ENCODE data around the gene AGBL4. TPM values are rescaled to one million over a fixed set of nuclear protein-coding genes. Genes with fewer than 3 reads are reported as not detected.

AGBL4 gene
- total and polyA plus RNA-seq, 11 donors = 0.40 to 1.4 (median 0.54) TPM; not detected in 3

- Histone ChIP-seq H3K27ac (no peak overlapping the region), H3K4me1 (no peaks in the 10 kb centered on the region), H3K36me3 (no peaks in the 10 kb centered on the region), H3K9me3 (no peaks in the 10 kb centered on the region), H3K4me3 (no peak overlapping the region), H3K27me3 (no peaks in the 10 kb centered on the region)
- 64 to 81% (median 71%) methylated on average over 2 of the region's 2 CpGs for WGBS, 4 donors
- intact Hi-C loops (cut with DNase I) = loop anchor here in 1 of 10 donors (10.0 kb wide), 1 partner anchor 1469 kb away; no protein-coding TSS in a partner anchor
- ATAC-seq (no peak), DNase-seq (no peak)
- TF ChIP-seq POLR2A (IDR thresholded peaks at IDR 0.05) (no peak), CTCF (IDR thresholded peaks at IDR 0.05) (no peak)
These were observed 1427.7 kb downstream of the AGBL4 start for GRCh38 chr1:48596046-48596445.

- intact Hi-C loops (cut with DNase I) = loop anchor here in 1 of 10 donors (10.0 kb wide), 1 partner anchor 1469 kb away; no protein-coding TSS in a partner anchor
- no peak for DNase-seq
These were observed 1428.1 kb downstream of the AGBL4 start for GRCh38 chr1:48595613-48596012.

GRCh38 chr1:48592330-48592729 is 1431.4 kb downstream of the AGBL4 start:
- H3K36me3 ChIP-seq = no peaks in the 10 kb centered on the region
- intact Hi-C loops (cut with DNase I) = loop anchor here in 1 of 10 donors (10.0 kb wide), 1 partner anchor 1472 kb away; no protein-coding TSS in a partner anchor
- DNase-seq (no peak), ATAC-seq (no peak)
- H3K4me3 ChIP-seq = no peak overlapping the region
- no peaks in the 10 kb centered on the region for H3K9me3 ChIP-seq
- H3K4me1 ChIP-seq = no peaks in the 10 kb centered on the region
- WGBS, 4 donors = 55 to 80% (median 64%) methylated on average over 1 of the region's 1 CpG
- TF ChIP-seq POLR2A (IDR thresholded peaks at IDR 0.05) (no peak), CTCF (IDR thresholded peaks at IDR 0.05) (no peak)
- no peaks in the 10 kb centered on the region for H3K27me3 ChIP-seq
- no peak overlapping the region for H3K27ac ChIP-seq

More at GRCh38 chr1:48595613-48596012, 1428.1 kb downstream of the AGBL4 start:
- 71 to 85% (median 76%) methylated on average over 5 of the region's 5 CpGs for WGBS, 4 donors
- Histone ChIP-seq H3K4me1 (no peaks in the 10 kb centered on the region), H3K4me3 (no peak overlapping the region), H3K36me3 (no peaks in the 10 kb centered on the region), H3K27me3 (no peaks in the 10 kb centered on the region), H3K27ac (no peak overlapping the region), H3K9me3 (no peaks in the 10 kb centered on the region)
- ATAC-seq = no peak
- TF ChIP-seq POLR2A (IDR thresholded peaks at IDR 0.05) = no peak
- no peak for TF ChIP-seq CTCF (IDR thresholded peaks at IDR 0.05)

GRCh38 chr1:48591181-48591580 is 1432.6 kb downstream of the AGBL4 start:
- DNase-seq (no peak), ATAC-seq (no peak)
- Histone ChIP-seq H3K36me3 (no peaks in the 10 kb centered on the region), H3K27ac (no peak overlapping the region), H3K27me3 (peaks cover 0 to 3% (median 0%) of the 10 kb centered on the region in 9 donors), H3K9me3 (no peaks in the 10 kb centered on the region), H3K4me3 (no peak overlapping the region), H3K4me1 (no peaks in the 10 kb centered on the region)
- no peak for TF ChIP-seq POLR2A (IDR thresholded peaks at IDR 0.05)
- no peak for TF ChIP-seq CTCF (IDR thresholded peaks at IDR 0.05)
- WGBS, 4 donors = 76 to 87% (median 82%) methylated on average over 4 of the region's 4 CpGs
- intact Hi-C loops (cut with DNase I) = loop anchor here in 1 of 10 donors (10.0 kb wide), 1 partner anchor 1474 kb away; no protein-coding TSS in a partner anchor

All from heart left ventricle (tissue), 16 donors.